ENCODE results near the gene ITPA. TPM values are rescaled to one million over a fixed set of nuclear protein-coding genes. Genes with fewer than 3 reads are reported as not detected.

ITPA gene
- total and polyA plus RNA-seq, 2 experiments from 2014 or later: 57.5 to 81.7 TPM

DNA sequence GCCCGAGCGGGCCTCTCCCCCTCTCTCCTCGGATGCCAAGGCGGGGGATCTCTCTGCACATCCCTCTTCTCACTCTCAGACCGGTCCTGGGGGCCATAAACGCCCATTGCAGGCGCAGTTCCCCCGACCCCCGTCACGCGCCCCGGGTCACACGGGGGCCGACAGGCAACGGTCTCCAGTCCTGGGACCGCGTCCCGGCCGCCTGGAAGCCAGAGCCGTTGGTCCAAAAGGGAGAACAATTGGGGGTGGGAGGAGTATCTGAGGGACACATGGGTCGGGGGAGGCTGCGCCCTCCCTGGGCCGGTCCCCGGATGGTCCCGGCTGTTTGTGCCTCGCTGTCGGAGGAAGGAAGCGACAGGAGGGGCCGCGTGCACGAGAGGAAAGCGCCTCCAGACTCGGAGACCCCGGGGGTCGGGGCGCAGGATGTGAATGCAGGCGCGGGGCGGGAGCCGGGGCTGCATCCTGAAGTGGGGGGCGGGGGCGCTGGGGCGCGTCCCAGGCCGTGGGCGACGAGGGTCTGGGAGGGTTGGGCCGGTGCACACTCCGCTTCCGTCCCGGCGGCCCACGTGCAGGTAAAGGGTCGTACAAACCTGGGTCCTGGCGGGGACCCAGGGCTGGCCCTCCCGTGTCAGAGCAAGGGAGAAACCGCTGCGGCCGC, 28.8 kb downstream of the ITPA start:
- H3K27me3 ChIP-seq (ENCODE audit: insufficient read depth): peaks cover 46% of the 10 kb centered on the region
- peak; percentile 66 for DNase-seq (ENCODE audit: low spot score)

DNA sequence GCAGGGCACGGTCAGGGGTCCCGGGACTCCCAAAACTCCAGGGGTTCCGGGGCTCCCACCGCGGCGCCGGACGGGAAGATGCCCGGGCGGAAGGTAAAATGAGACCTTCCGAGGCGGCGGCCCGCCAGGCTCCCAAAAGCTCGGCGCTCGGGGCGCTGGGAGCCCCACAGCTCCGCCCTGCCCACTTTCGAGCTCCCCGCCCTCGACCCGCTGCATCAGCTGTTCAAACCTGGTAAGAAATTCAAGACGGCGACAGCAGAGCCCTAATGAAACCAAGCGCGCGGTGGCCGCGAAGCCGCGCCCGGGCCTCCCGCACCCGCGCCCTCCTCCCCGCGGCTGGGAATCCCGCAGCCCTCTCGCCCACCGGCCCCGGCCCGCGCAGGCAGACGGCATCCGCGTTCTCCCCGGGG, 29.3 kb downstream of the ITPA start:
- Histone ChIP-seq H3F3A (replicated peaks; ENCODE audit: low read depth) (0 out of 2 replicates have a peak, but pooled peaks cover 6% of the 10 kb centered on the region), H3K4me2 (peak overlapping the region; percentile 96), H3K4me1 (ENCODE audit: insufficient read depth) (no peaks in the 10 kb centered on the region; the same call in 1 of the 2 replicates), H3K27me3 (ENCODE audit: insufficient read depth) (peaks cover 46% of the 10 kb centered on the region), H3K9me2 (ENCODE audit: insufficient read depth) (no peaks in the 10 kb centered on the region), H3K4me3 (peak overlapping the region; percentile 96), H2AFZ (peak overlapping the region; percentile 96), H3K36me3 (ENCODE audit: insufficient read depth) (no peaks in the 10 kb centered on the region), H3K79me2 (replicated peaks; ENCODE audit: insufficient read depth) (no peaks in the 10 kb centered on the region), H4K20me1 (replicated peaks; ENCODE audit: insufficient read depth) (no peaks in the 10 kb centered on the region; the same call in 1 of the 2 replicates), H3K27ac (ENCODE audit: low read depth) (no peak overlapping the region)
- Mint-ChIP-seq H3K4me1 (peaks cover 21% of the 10 kb centered on the region), H3K27me3 (ENCODE audit: insufficient read depth, low read depth, poor library complexity) (peaks cover 59% of the 10 kb centered on the region), H3K4me3 (peak overlapping the region; percentile 79), H3K9me3 (no peaks in the 10 kb centered on the region), H3K36me3 (ENCODE audit: low read depth) (peaks cover 7% of the 10 kb centered on the region; the same call in 1 of the 3 replicates), H3K27ac (no peak overlapping the region)
- ATAC-seq (peak; percentile 17), DNase-seq (ENCODE audit: low spot score) (peak; percentile 77)
- TF ChIP-seq STAT1 (IDR thresholded peaks at IDR 0.05; ENCODE audit: unreplicated experiment): no peak
- TF ChIP-seq, protein P1, sequence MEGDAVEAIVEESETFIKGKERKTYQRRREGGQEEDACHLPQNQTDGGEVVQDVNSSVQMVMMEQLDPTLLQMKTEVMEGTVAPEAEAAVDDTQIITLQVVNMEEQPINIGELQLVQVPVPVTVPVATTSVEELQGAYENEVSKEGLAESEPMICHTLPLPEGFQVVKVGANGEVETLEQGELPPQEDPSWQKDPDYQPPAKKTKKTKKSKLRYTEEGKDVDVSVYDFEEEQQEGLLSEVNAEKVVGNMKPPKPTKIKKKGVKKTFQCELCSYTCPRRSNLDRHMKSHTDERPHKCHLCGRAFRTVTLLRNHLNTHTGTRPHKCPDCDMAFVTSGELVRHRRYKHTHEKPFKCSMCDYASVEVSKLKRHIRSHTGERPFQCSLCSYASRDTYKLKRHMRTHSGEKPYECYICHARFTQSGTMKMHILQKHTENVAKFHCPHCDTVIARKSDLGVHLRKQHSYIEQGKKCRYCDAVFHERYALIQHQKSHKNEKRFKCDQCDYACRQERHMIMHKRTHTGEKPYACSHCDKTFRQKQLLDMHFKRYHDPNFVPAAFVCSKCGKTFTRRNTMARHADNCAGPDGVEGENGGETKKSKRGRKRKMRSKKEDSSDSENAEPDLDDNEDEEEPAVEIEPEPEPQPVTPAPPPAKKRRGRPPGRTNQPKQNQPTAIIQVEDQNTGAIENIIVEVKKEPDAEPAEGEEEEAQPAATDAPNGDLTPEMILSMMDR (conservative IDR thresholded peaks at IDR 0.05; ENCODE audit: low read depth in 2 of 2): no peak
- TF ChIP-seq EZH2 (IDR thresholded peaks at IDR 0.05; ENCODE audit: low read depth, unreplicated experiment): no peak
- TF ChIP-seq EZH2phosphoT487 (IDR thresholded peaks at IDR 0.05; ENCODE audit: unreplicated experiment): no peak
- no peak for TF ChIP-seq ZNF114 (CRISPR knock-in tag; IDR thresholded peaks at IDR 0.05)
- TF ChIP-seq CREB1 (CRISPR knock-in tag; IDR thresholded peaks at IDR 0.05; ENCODE audit: low read depth): no peak
- TF ChIP-seq, protein P2, sequence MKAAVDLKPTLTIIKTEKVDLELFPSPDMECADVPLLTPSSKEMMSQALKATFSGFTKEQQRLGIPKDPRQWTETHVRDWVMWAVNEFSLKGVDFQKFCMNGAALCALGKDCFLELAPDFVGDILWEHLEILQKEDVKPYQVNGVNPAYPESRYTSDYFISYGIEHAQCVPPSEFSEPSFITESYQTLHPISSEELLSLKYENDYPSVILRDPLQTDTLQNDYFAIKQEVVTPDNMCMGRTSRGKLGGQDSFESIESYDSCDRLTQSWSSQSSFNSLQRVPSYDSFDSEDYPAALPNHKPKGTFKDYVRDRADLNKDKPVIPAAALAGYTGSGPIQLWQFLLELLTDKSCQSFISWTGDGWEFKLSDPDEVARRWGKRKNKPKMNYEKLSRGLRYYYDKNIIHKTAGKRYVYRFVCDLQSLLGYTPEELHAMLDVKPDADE (IDR thresholded peaks at IDR 0.05): no peak
- TF ChIP-seq, protein P3, sequence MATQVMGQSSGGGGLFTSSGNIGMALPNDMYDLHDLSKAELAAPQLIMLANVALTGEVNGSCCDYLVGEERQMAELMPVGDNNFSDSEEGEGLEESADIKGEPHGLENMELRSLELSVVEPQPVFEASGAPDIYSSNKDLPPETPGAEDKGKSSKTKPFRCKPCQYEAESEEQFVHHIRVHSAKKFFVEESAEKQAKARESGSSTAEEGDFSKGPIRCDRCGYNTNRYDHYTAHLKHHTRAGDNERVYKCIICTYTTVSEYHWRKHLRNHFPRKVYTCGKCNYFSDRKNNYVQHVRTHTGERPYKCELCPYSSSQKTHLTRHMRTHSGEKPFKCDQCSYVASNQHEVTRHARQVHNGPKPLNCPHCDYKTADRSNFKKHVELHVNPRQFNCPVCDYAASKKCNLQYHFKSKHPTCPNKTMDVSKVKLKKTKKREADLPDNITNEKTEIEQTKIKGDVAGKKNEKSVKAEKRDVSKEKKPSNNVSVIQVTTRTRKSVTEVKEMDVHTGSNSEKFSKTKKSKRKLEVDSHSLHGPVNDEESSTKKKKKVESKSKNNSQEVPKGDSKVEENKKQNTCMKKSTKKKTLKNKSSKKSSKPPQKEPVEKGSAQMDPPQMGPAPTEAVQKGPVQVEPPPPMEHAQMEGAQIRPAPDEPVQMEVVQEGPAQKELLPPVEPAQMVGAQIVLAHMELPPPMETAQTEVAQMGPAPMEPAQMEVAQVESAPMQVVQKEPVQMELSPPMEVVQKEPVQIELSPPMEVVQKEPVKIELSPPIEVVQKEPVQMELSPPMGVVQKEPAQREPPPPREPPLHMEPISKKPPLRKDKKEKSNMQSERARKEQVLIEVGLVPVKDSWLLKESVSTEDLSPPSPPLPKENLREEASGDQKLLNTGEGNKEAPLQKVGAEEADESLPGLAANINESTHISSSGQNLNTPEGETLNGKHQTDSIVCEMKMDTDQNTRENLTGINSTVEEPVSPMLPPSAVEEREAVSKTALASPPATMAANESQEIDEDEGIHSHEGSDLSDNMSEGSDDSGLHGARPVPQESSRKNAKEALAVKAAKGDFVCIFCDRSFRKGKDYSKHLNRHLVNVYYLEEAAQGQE (IDR thresholded peaks at IDR 0.05; ENCODE audit: unreplicated experiment): no peak
- no peak for TF ChIP-seq JUNB (IDR thresholded peaks at IDR 0.05; ENCODE audit: unreplicated experiment)
- no peak for TF ChIP-seq ZNF331 (CRISPR knock-in tag; IDR thresholded peaks at IDR 0.05; ENCODE audit: low read depth)
- TF ChIP-seq POLR2AphosphoS5 (IDR thresholded peaks at IDR 0.05; ENCODE audit: low read depth): no peak

More for the DNA sequence above, 28.8 kb downstream of the ITPA start:
- H3K79me2 ChIP-seq (replicated peaks; ENCODE audit: insufficient read depth): no peaks in the 10 kb centered on the region
- H3K27ac ChIP-seq (ENCODE audit: low read depth): no peak overlapping the region
- Mint-ChIP-seq H3K27me3 (ENCODE audit: insufficient read depth, low read depth, poor library complexity) (peaks cover 59% of the 10 kb centered on the region), H3K27ac (no peak overlapping the region), H3K36me3 (ENCODE audit: low read depth) (peaks cover 8% of the 10 kb centered on the region; the same call in 1 of the 3 replicates), H3K4me1 (peaks cover 21% of the 10 kb centered on the region), H3K4me3 (peak overlapping the region; percentile 79), H3K9me3 (no peaks in the 10 kb centered on the region)
- H3F3A ChIP-seq (replicated peaks; ENCODE audit: low read depth): 0 out of 2 replicates have a peak, but pooled peaks cover 6% of the 10 kb centered on the region
- H3K4me2 ChIP-seq: peak overlapping the region; percentile 96
- H3K9me2 ChIP-seq (ENCODE audit: insufficient read depth): no peaks in the 10 kb centered on the region
- H3K4me1 ChIP-seq (ENCODE audit: insufficient read depth): no peaks in the 10 kb centered on the region; the same call in 1 of the 2 replicates
- H2AFZ ChIP-seq: peak overlapping the region; percentile 96
- H3K36me3 ChIP-seq (ENCODE audit: insufficient read depth): no peaks in the 10 kb centered on the region
- no peaks in the 10 kb centered on the region; the same call in 1 of the 2 replicates for H4K20me1 ChIP-seq (replicated peaks; ENCODE audit: insufficient read depth)
- H3K4me3 ChIP-seq: peak overlapping the region; percentile 96
- TF ChIP-seq STAT1 (IDR thresholded peaks at IDR 0.05; ENCODE audit: unreplicated experiment): no peak
- TF ChIP-seq POLR2AphosphoS5 (IDR thresholded peaks at IDR 0.05; ENCODE audit: low read depth): peak; percentile 32; the same call in 1 of the 2 replicates
- ATAC-seq: peak; percentile 20

All from GM23338 (cell line).